Measurements from ENCODE around the gene SCN4B. TPM values are rescaled to one million over a fixed set of nuclear protein-coding genes. Genes with fewer than 3 reads are reported as not detected.

SCN4B gene
- polyA plus RNA-seq, 1 experiment, result 0.11 TPM

- CTCF ChIA-PET, result interaction anchor here (0.5 to 5.6 kb wide), 6 partner anchors 28 to 208 kb away, joined by 3 to 71 read pairs (median 5); no protein-coding TSS in a partner anchor
- POLR2A ChIA-PET, result no interaction called here
- Histone ChIP-seq H3K27ac (ENCODE audit: low read depth, low read length) (no peak overlapping the region), H3K4me3 (ENCODE audit: low read depth, low read length) (no peak overlapping the region), H3K9me3 (ENCODE audit: control insufficient read depth, insufficient read depth, low read length) (no peaks in the 10 kb centered on the region; the same call in 1 of the 2 replicates), H3K27me3 (ENCODE audit: control insufficient read depth, insufficient read depth, low read length) (peaks cover 41% of the 10 kb centered on the region)
- TF ChIP-seq, protein P1, sequence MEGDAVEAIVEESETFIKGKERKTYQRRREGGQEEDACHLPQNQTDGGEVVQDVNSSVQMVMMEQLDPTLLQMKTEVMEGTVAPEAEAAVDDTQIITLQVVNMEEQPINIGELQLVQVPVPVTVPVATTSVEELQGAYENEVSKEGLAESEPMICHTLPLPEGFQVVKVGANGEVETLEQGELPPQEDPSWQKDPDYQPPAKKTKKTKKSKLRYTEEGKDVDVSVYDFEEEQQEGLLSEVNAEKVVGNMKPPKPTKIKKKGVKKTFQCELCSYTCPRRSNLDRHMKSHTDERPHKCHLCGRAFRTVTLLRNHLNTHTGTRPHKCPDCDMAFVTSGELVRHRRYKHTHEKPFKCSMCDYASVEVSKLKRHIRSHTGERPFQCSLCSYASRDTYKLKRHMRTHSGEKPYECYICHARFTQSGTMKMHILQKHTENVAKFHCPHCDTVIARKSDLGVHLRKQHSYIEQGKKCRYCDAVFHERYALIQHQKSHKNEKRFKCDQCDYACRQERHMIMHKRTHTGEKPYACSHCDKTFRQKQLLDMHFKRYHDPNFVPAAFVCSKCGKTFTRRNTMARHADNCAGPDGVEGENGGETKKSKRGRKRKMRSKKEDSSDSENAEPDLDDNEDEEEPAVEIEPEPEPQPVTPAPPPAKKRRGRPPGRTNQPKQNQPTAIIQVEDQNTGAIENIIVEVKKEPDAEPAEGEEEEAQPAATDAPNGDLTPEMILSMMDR (IDR thresholded peaks at IDR 0.05; ENCODE audit: low read depth, low read length), result no peak
- DNase-seq (ENCODE audit: low read depth, low spot score), result no peak
These were observed 8.9 kb downstream of the SCN4B start for GRCh38 chr11:118143661-118144185.

DNA sequence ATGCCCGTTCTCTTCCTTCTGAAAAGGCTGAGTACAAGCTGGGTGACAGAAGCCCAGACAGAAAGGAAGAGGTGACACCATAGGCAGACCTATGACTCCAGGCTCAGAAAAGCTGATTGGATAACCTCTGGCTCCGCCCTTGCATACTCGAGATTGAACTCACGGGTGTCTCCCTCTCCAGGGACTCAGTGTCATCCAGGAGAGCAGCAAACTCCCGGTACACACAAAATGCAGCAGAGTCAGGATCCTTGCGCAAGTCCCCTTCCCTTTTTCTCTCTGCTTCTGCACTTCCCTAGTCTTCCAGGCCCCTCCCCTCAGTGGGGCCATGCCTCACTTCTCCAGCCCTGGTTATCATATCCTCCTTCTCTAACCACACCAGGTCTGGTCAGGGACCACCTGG lies 9.8 kb downstream of the SCN4B start:
- TF ChIP-seq, protein P1 (IDR thresholded peaks at IDR 0.05; ENCODE audit: low read depth, low read length), result no peak
- CTCF ChIA-PET, result interaction anchor here (1.9 to 5.6 kb wide), 3 partner anchors 29 to 209 kb away, joined by 5 to 71 read pairs (median 24); no protein-coding TSS in a partner anchor
- no peaks in the 10 kb centered on the region; the same call in 1 of the 2 replicates for H3K9me3 ChIP-seq (ENCODE audit: control insufficient read depth, insufficient read depth, low read length)
- no peak overlapping the region for H3K4me3 ChIP-seq (ENCODE audit: low read depth, low read length)
- POLR2A ChIA-PET, result no interaction called here
- H3K27ac ChIP-seq (ENCODE audit: low read depth, low read length), result no peak overlapping the region
- H3K27me3 ChIP-seq (ENCODE audit: control insufficient read depth, insufficient read depth, low read length), result peaks cover 37% of the 10 kb centered on the region
- no peak for DNase-seq (ENCODE audit: low read depth, low spot score)

DNA sequence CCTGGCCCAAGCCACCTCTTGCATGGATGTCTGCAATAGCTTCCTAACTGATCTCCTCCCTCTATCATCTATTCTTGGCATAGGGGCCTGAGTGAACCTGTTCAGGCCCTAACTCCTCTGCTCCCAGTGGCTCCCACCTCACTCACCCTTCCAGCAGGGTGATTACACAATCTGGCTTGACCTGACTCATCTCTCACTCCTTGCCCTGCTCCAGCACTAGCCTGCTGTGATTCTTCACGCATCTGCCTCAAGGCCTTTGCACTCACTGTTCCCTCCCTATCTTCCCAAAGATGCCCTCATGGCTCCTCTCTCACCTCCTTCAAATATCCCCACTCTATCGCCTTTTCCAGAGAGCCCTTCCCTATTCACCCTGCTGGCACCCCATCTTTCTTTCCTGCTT lies 10.5 kb downstream of the SCN4B start:
- TF ChIP-seq, protein P1 (IDR thresholded peaks at IDR 0.05; ENCODE audit: low read depth, low read length), result no peak
- no peaks in the 10 kb centered on the region; the same call in 1 of the 2 replicates for H3K9me3 ChIP-seq (ENCODE audit: control insufficient read depth, insufficient read depth, low read length)
- ChIA-PET POLR2A (no interaction called here), CTCF (interaction anchor here (5.6 kb wide), 1 partner anchor 29 kb away, joined by 71 read pairs; no protein-coding TSS in a partner anchor)
- no peak for DNase-seq (ENCODE audit: low read depth, low spot score)
- no peak overlapping the region for H3K4me3 ChIP-seq (ENCODE audit: low read depth, low read length)
- peaks cover 33% of the 10 kb centered on the region for H3K27me3 ChIP-seq (ENCODE audit: control insufficient read depth, insufficient read depth, low read length)
- no peak overlapping the region for H3K27ac ChIP-seq (ENCODE audit: low read depth, low read length)

GRCh38 chr11:118139578-118139977 lies 13.0 kb downstream of the SCN4B start:
- Histone ChIP-seq H3K27me3 (ENCODE audit: control insufficient read depth, insufficient read depth, low read length) (peaks cover 14% of the 10 kb centered on the region), H3K4me3 (ENCODE audit: low read depth, low read length) (no peak overlapping the region), H3K9me3 (ENCODE audit: control insufficient read depth, insufficient read depth, low read length) (no peaks in the 10 kb centered on the region), H3K27ac (ENCODE audit: low read depth, low read length) (no peak overlapping the region)
- TF ChIP-seq, protein P1 (IDR thresholded peaks at IDR 0.05; ENCODE audit: low read depth, low read length), result no peak
- ChIA-PET POLR2A (no interaction called here), CTCF (interaction anchor here (0.6 to 1.1 kb wide), 4 partner anchors 13 to 213 kb away, joined by 3 to 15 read pairs (median 4); partner anchors contain the start of gene SCN4B)
- no peak for DNase-seq (ENCODE audit: low read depth, low spot score)

GRCh38 chr11:118138839-118139420 lies 13.7 kb downstream of the SCN4B start:
- Histone ChIP-seq H3K27ac (ENCODE audit: low read depth, low read length) (no peak overlapping the region), H3K4me3 (ENCODE audit: low read depth, low read length) (no peak overlapping the region), H3K9me3 (ENCODE audit: control insufficient read depth, insufficient read depth, low read length) (no peaks in the 10 kb centered on the region), H3K27me3 (ENCODE audit: control insufficient read depth, insufficient read depth, low read length) (peaks cover 7% of the 10 kb centered on the region)
- no peak for DNase-seq (ENCODE audit: low read depth, low spot score)
- ChIA-PET CTCF (no interaction called here), POLR2A (no interaction called here)
- TF ChIP-seq, protein P1 (IDR thresholded peaks at IDR 0.05; ENCODE audit: low read depth, low read length), result no peak

Data from AG04450 (cell line).